HepG2 (cell line): ENCODE data around the gene TNP2.

Experiments used
- SMARCE1 ChIP-seq: fragments of 450-650 bp; IDR thresholded peaks from 2 replicates; pipeline ENCODE4 v1.6.1; 2017; ENCODE audit warnings: borderline replicate concordance
- ZNF816 ChIP-seq: sonication (generic); formaldehyde crosslinking; IDR thresholded peaks from 2 replicates; pipeline ENCODE4 v1.8.0; 2022; ENCODE audit warnings: missing genetic modification reagents, mild to moderate bottlenecking, borderline replicate concordance

DNA sequence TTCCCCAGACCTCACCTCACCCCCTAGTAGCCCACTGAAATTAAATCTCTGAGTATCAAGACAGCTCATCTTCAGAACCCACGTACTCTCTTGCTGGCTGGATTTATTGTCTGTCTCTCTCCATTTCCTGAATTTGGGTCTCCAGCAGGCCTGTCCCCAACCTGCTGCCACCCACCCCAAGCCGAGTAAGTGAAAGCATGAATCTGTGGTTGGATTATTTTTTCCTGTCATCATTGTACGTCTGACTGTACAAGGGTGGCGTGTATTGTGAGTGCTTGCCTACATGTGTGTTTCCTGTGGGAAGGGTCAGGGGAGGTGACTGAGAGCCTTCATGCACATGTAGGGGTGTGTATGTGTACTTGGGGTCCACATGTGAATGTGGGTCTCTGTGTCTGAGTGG, 5.4 kb downstream of the TNP2 start:
- no peak for TF ChIP-seq ZNF816 (CRISPR knock-in tag)
- no peak for TF ChIP-seq SMARCE1
